Activated CD8-positive, alpha-beta T cell treated with anti-CD3 and anti-CD28 coated beads for 36 hours (primary cell): Measurements from ENCODE around the gene C3orf33. TPM values are rescaled to one million over a fixed set of nuclear protein-coding genes. Genes with fewer than 3 reads are reported as not detected.
A peak's percentile ranks its signal among the peaks of the same experiment; 100 is the strongest.
"Not testable (repeated sequence)": the region's sequence is repeated elsewhere in the genome, so short reads cannot be mapped to it uniquely, and the experiment has no call there.

Experiments used
- ATAC-seq: fragments of 200-7000 bp; cut with Tn5 transposase; one replicate; pipeline ENCODE4 v1.10.0; 2021; ENCODE audit warnings: mild to moderate bottlenecking, moderate library complexity
- CTCF ChIA-PET: fragments of 350-600 bp; sonication (Branson Sonifier 250); formaldehyde crosslinking; loops from one replicate; lab custom pipeline; 2021; ENCODE audit warnings: antibody characterized with exemption; lab: Charles Lee
- POLR2A ChIA-PET: fragments of 350-600 bp; sonication (Branson Sonifier 250); formaldehyde crosslinking; loops from one replicate; lab custom pipeline; 2021; ENCODE audit warnings: antibody characterized with exemption; lab: Charles Lee
- DNase-seq: peaks from one replicate; pipeline ENCODE4 v3.0.0-alpha.2; 2020
- H3K27ac Mint-ChIP-seq: one replicate; pipeline ENCODE4 v1.8.0; 2021; ENCODE audit warnings: mild to moderate bottlenecking, mixed read lengths
- H3K27me3 Mint-ChIP-seq: one replicate; pipeline ENCODE4 v1.8.0; 2021; ENCODE audit warnings: mixed read lengths
- H3K36me3 Mint-ChIP-seq: one replicate; pipeline ENCODE4 v1.8.0; 2021; ENCODE audit warnings: low read depth, mixed read lengths
- H3K4me1 Mint-ChIP-seq: one replicate; pipeline ENCODE4 v1.8.0; 2021; ENCODE audit warnings: low read depth, mixed read lengths
- H3K4me3 Mint-ChIP-seq: one replicate; pipeline ENCODE4 v1.8.0; 2021; ENCODE audit warnings: mild to moderate bottlenecking, moderate library complexity, mixed read lengths
- H3K9me3 Mint-ChIP-seq: one replicate; pipeline ENCODE4 v1.8.0; 2021; ENCODE audit warnings: mixed read lengths
- intact Hi-C: fragments of 100-400 bp; cut with micrococcal nuclease; formaldehyde crosslinking; loops from one replicate; pipeline ENCODE4 v1.10.0; 2022
- total RNA-seq, 2 experiments: library from RNA; stranded (reverse); gene quantifications; one replicate each; pipeline ENCODE4 v1.2.3, GENCODE V29; 2021
- TF ChIP-seq, protein P1 (sequence below): fragments of 200-600 bp; IDR thresholded peaks from one replicate; pipeline ENCODE4 v1.8.0; 2022; ENCODE audit warnings: antibody characterized with exemption, mild to moderate bottlenecking

C3orf33 gene
- total RNA-seq, 2 experiments from 2014 or later, result 2.4 to 3.6 TPM

DNA sequence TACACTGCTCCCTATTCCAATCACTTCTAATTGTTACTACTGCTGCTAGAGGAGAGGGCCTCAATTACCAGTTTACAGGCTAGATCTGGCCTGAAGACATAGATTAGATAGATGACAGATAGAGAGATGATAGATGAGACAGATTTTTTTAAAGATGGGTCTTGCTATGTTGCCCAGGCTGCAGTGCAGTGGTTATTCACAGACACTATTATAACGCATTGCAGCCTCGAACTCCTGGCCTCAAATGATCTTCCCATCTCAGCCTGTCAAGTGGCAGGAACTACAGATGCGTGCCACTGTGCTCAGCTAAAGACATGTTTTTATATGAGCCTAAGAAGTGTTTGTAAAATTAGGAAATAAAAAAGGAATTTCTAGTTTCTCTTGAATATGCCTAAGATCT is 41.9 kb upstream of the C3orf33 start:
- H3K27ac Mint-ChIP-seq, result no peak overlapping the region
- peaks cover 47% of the 10 kb centered on the region for H3K4me1 Mint-ChIP-seq
- H3K4me3 Mint-ChIP-seq, result no peak overlapping the region

DNA sequence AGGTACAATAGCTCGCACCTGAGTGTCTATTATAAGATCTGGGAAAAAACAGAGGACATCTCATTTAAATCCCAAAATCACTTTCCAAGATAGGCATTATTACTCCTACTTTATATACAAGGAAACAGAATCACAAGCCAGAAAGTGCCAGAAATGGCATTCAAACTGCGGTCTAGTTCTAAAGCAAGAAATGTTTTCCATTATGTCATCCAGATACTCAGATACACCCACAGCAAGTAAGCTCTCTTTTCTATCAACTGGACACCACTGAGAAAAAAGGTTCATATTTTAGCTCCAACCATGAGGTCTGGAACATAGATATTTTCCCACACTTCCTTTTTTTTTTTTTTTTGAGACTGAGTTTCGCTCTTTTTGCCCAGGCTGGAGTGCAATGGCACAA is 40.0 kb upstream of the C3orf33 start:
- Mint-ChIP-seq H3K4me1 (peaks cover 40% of the 10 kb centered on the region), H3K27ac (no peak overlapping the region), H3K27me3 (no peaks in the 10 kb centered on the region), H3K4me3 (no peak overlapping the region), H3K36me3 (peaks cover 21% of the 10 kb centered on the region), H3K9me3 (no peaks in the 10 kb centered on the region)
- intact Hi-C loops, result no loop called here
- ChIA-PET CTCF (interaction anchor here (0.7 to 1.7 kb wide), 2 partner anchors 21 to 40 kb away, joined by 3 to 7 read pairs; partner anchors contain the start of gene C3orf33), POLR2A (interaction anchor here (0.8 kb wide), 1 partner anchor 25 kb away, joined by 3 read pairs; no protein-coding TSS in a partner anchor)
- DNase-seq (no peak), ATAC-seq (no peak)
- TF ChIP-seq, protein P1, sequence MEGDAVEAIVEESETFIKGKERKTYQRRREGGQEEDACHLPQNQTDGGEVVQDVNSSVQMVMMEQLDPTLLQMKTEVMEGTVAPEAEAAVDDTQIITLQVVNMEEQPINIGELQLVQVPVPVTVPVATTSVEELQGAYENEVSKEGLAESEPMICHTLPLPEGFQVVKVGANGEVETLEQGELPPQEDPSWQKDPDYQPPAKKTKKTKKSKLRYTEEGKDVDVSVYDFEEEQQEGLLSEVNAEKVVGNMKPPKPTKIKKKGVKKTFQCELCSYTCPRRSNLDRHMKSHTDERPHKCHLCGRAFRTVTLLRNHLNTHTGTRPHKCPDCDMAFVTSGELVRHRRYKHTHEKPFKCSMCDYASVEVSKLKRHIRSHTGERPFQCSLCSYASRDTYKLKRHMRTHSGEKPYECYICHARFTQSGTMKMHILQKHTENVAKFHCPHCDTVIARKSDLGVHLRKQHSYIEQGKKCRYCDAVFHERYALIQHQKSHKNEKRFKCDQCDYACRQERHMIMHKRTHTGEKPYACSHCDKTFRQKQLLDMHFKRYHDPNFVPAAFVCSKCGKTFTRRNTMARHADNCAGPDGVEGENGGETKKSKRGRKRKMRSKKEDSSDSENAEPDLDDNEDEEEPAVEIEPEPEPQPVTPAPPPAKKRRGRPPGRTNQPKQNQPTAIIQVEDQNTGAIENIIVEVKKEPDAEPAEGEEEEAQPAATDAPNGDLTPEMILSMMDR, result no peak

More for the DNA sequence above, 41.9 kb upstream of the C3orf33 start:
- peaks cover 36% of the 10 kb centered on the region for H3K36me3 Mint-ChIP-seq
- DNase-seq (no peak), ATAC-seq (no peak)
- ChIA-PET POLR2A (interaction anchor here (1.0 kb wide), 1 partner anchor 16 kb away, joined by 3 read pairs; no protein-coding TSS in a partner anchor), CTCF (interaction anchor here (0.8 to 2.2 kb wide), 2 partner anchors 22 to 42 kb away, joined by 3 to 6 read pairs; partner anchors contain the start of genes C3orf33 and GMPS)
- TF ChIP-seq, protein P1, result no peak
- H3K9me3 Mint-ChIP-seq, result no peaks in the 10 kb centered on the region
- intact Hi-C loops, result no loop called here
- no peaks in the 10 kb centered on the region for H3K27me3 Mint-ChIP-seq

DNA sequence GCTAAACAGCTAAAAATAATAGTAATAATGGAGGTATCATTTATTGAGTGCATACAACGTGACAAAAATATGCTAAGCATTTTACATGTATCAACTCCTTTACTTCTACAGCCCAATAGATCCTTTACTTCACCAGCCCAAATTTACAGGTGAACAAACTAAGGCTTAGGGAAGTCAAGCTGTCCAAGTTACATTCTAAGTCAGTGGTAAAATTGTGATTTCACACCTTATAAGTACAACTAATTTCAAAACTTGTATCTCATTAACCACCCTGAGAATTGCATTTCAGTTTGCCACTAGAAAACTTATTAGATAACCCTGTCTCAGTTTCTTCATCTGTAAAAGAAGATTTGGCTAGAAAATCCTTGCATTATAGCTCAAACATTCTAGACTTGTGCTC is 37.5 kb upstream of the C3orf33 start:
- no peak for DNase-seq

DNA sequence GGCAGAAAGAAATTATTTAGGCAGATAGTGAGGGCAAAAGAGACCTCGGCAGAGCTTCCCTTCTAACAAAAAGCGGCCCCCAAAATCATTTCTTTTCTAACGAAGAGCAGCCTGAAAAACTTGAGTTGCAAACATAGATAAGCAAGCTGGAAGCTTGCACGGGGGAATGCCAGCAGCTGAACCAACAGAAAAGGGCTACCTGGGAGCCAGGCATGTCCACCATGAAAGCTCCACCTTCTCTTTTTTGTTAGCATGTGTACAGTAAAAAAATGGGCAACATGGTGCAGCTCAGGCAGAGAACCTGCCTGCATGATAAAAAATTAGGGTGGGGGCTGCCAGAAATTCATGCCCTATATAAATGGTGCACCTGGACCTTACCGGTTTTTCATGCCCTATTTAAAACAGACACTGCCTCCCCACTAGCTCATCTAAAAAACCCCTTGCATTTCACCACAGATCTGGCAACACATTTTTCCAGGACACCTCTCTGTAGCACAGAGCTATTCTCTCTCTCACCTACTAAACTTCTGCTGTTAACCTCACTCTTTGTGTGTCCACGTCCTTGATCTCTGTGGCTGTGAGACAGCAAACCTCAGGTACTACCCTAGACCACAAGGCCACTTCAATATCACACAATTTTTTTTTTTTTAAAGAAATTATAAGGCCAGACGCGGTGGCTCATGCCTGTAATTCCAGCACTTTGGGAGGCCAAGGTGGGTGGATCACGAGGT is 29.4 kb upstream of the C3orf33 start:
- H3K9me3 Mint-ChIP-seq, result no peaks in the 10 kb centered on the region
- TF ChIP-seq, protein P1, result no peak
- H3K27ac Mint-ChIP-seq, result no peak overlapping the region
- ATAC-seq (peak; percentile 17), DNase-seq (peak; percentile 15)
- ChIA-PET CTCF (interaction anchor here (1.2 kb wide), 1 partner anchor 29 kb away, joined by 9 read pairs; the partner anchor contains the start of gene C3orf33), POLR2A (interaction anchor here (0.7 to 1.0 kb wide), 3 partner anchors 14 to 81 kb away, joined by 3 to 4 read pairs (median 3); no protein-coding TSS in a partner anchor)
- no peaks in the 10 kb centered on the region for H3K27me3 Mint-ChIP-seq
- peaks cover 17% of the 10 kb centered on the region for H3K36me3 Mint-ChIP-seq
- no peak overlapping the region for H3K4me3 Mint-ChIP-seq
- intact Hi-C loops, result no loop called here
- peaks cover 5% of the 10 kb centered on the region for H3K4me1 Mint-ChIP-seq

More for the DNA sequence above, 37.5 kb upstream of the C3orf33 start:
- ChIA-PET POLR2A (no interaction called here), CTCF (interaction anchor here (0.8 kb wide), 1 partner anchor 41 kb away, joined by 3 read pairs; no protein-coding TSS in a partner anchor)
- ATAC-seq, result no peak
- Mint-ChIP-seq H3K27ac (no peak overlapping the region), H3K27me3 (no peaks in the 10 kb centered on the region), H3K36me3 (peaks cover 12% of the 10 kb centered on the region), H3K4me1 (peaks cover 28% of the 10 kb centered on the region), H3K4me3 (no peak overlapping the region), H3K9me3 (no peaks in the 10 kb centered on the region)
- TF ChIP-seq, protein P1, result no peak
- intact Hi-C loops, result no loop called here

DNA sequence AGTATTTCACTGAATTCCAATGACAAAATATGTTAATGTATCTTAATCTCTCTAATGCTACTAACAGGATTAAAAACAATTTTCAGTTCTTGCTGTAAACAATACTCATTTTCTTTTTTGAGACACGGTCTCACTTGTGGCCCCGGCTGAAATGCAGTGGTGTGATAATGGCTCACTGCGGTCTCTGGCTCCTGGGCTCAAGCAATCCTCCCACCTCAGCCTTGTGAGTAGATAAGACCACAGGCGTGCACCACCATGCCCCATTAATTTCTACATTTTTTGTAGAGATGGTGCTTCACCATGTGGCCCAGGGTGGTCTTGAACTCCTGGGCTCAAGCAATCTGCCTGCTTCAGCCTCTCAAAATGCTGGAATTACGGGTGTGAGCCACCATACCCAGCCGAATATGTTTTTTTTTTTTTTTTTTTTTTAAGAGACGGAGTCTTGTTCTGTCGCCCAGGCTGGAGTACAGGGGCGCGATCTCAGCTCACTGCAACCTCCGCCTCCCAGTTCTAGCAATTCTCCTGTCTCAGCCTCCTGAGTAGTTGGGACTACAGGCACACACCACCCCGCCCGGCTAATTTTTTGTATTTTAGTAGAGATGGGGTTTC is 22.5 kb upstream of the C3orf33 start:
- H3K27me3 Mint-ChIP-seq, H3K4me3 Mint-ChIP-seq, POLR2A ChIA-PET, intact Hi-C loops, ATAC-seq, H3K9me3 Mint-ChIP-seq, H3K27ac Mint-ChIP-seq, H3K4me1 Mint-ChIP-seq, H3K36me3 Mint-ChIP-seq, DNase-seq: not testable (repeated sequence)
- CTCF ChIA-PET, result interaction anchor here (0.9 to 1.4 kb wide), 3 partner anchors 22 to 1373 kb away, joined by 3 to 8 read pairs (median 3); partner anchors contain the start of gene C3orf33
